ACHN (cell line): ENCODE results near the gene THAP7.
"Not testable (repeated sequence)": the region's sequence is repeated elsewhere in the genome, so short reads cannot be mapped to it uniquely, and the experiment has no call there.

Source experiments
- DNase-seq: peaks from one replicate; pipeline ENCODE4 v3.0.0-alpha.2; 2015
- in situ Hi-C: cut with HindIII; loops from 2 replicates; pipeline ENCODE4 v1.10.0; 2017; ENCODE audit warnings: low sequenced_read_pairs, low pct_ligation_motif_present, low pct_unique_long_range_greater_than_20kb

THAP7 gene

DNA sequence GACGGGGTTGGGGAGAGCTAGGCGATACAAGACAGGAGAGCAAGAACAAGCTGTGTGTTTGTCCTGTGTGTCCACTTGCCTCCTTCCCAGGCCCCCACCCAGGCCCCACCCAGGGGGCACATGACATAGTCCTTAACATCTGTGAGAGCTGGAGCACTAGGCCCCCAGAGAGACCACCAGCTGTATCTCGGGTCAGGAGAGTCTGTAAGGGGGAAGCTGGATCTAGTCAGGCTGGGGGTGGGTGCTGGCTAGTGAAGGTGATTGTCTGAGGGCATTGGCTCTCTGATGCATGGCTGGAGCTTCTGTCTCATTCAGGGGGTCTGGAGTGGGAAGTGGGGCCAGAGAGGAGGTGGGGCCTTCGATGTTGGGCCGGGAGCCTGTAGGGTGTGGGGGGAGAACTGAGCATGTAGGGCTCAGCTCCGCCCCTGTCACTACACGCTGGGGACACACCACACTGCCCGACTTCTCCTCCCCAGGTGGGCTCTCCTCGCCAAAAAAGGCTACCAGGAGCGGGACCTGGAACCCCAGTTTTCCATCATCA lies 13.6 kb upstream of the THAP7 start:
- DNase-seq = no peak
- in situ Hi-C loops = no loop called here

DNA sequence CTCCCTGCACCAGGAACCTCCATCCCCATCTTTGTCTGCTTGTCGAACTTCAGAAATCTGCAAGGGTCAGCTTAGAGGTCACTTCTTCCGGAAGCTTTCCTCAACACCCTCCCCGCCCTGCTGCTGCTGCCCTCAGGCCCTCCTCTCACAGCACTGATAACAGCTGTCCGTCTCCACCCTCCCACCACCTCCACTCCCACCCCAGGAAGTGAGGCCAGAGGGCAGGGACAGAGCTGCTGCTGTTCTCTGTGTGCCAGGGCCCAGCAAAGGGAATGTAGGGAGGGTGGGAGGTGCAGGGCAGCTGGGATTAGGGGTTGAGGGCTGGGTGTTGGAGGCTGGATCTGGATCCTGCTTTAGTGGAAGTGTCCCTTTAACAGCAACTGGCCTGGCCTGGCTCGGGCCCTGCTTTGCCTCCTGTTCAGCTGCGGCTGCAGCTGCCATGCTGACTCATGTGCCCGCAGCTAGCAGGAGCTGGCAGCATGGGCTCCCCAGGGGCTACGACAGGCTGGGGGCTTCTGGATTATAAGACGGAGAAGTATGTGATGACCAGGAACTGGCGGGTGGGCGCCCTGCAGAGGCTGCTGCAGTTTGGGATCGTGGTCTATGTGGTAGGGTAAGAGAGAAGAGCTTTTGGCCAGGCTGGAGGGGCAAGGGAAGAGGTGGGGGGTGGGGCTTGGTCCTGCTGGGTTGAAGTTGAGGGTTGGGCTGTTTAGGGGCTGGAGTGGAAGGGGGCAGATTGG lies 13.0 kb upstream of the THAP7 start, which contains the start of gene P2RX6:
TSS of gene P2RX6 (plus strand) at position 440 of the 740 bp plus-strand sequence. CDS start at position 450, 10 bp downstream.
- in situ Hi-C loops = no loop called here
- peak; percentile 25 for DNase-seq

DNA sequence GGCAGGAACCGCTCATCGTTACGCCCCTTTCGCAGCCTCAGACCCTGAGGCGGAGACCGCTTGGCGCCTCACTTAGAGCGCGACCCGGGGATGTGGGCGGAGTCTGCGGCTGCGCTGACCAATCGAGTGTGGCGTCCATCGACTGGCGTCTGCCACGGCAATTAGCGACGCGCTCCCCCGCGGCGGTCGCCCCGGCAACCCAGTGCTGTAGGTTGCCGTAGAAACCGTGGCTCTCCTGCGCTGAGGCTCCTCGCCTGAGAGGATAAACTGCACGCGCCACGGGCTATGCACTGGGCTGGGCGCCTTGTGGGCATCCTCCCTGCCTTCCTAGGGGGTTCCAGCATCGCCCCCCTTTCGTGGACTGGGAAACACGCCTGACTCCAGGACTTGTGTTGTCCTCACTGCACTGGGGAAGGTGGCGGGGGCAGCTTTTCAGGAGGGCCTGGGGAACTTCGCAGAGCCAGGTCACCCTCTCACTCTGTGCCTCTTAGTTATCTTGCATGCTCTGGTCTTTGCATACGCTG lies 12.3 kb upstream of the THAP7 start:
- DNase-seq = peak; percentile 83
- in situ Hi-C loops = no loop called here

DNA sequence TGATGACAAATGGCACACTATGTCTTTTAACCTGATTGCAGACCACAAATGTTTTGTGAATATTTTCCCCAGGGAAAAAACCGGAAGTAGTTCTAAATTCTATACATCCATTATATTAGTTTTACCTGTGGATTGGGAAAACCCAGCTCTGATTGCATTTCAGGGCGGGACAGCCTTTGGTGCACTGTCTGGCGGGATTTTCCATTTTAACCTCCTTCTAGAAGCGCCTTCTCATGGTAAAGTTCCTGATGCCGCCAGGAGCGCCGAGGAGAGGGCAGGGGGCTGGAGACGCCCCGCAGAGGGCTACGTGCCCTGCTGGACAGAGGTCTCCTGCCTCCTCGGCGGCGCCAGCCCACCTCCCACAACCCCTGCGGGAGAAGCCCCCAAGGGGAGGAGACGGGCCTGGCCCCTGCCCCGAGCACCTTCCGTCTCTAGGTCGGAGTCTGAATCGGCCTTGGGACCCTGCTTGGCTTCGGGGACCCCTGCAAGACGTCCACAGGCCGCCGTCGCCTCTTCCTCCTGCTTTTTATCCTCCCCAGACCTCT lies 11.8 kb upstream of the THAP7 start:
- no peak for DNase-seq
- in situ Hi-C loops = no loop called here

DNA sequence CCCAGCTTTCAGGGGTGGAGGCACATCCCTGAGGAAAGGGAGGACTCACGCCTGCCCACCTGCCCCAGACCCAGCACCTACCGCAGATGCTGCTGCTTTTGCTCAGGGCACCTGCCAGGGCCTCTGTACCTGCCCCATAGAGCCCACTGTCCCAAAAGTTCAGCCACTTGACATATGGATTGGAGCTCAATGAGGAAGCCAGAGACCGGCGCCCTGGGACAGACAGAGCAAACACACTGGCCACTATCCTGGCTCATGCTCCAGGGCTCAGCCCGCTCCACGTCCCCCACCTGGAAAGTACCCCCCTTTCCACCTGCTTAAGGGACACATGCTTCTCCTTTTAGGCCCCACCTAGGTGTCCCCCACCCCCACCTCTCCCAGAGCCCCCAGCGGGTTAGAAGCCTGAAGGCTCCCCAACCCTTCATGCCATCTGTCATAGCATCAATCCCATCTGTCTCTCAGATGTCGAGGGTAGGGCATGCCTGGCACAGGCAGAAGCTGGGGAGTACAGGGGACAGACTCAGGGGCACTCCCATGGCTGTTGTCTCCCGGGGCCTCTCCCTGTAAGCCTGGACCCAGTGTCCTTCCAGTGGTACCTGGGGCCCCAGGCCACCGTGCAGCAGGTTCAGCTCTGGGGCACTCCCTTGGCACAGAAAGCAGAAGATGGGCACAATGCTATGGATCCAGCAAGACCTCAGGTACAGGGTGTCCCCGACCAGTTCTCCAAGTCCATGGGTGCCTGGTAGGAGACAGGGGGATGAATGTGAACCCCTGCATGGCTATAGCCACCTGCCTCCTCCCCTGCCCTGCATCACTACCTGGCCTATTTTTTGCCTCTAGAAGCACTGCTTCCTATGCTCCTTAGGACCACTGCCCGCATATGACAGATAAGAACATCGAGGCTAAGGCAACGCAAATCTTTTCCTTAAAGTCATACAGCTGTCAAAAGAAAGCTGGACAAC lies 10.8 kb upstream of the THAP7 start:
- in situ Hi-C loops = no loop called here

DNA sequence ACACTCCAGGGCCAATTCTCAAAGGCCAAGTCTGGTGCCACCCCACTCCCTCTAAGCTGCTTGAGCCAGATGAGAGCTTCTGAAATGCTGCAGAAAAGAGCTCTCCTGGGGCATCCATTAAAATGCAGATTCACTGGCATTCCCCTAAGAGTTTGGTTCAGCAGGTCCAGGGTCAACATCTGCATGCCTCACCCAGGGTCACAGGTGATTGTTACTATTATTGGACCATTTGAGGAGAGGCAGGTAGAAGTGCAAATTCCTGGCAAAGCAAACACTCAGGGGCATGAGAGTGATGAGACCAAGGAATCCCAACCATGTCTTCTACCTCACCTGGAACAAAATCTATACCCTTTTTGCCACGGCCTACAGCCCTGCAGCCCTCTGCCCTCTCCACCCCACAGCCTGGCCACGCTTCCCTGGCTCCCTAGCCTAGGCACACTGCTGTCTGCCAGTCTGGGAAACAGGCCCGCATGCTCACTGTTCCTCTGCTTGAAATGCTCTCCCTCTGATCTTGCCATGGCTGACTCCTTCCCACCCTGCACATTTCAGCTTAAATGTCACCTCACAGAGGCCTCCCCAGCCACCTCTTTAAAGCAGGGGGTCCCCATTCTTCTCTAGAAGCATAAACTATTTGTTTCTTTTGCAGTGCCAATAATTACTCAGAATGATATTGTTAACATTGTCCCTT lies 8.7 kb upstream of the THAP7 start:
- DNase-seq = no peak
- in situ Hi-C loops = no loop called here

More for the DNA sequence above, 10.8 kb upstream of the THAP7 start:
- DNase-seq = no peak

DNA sequence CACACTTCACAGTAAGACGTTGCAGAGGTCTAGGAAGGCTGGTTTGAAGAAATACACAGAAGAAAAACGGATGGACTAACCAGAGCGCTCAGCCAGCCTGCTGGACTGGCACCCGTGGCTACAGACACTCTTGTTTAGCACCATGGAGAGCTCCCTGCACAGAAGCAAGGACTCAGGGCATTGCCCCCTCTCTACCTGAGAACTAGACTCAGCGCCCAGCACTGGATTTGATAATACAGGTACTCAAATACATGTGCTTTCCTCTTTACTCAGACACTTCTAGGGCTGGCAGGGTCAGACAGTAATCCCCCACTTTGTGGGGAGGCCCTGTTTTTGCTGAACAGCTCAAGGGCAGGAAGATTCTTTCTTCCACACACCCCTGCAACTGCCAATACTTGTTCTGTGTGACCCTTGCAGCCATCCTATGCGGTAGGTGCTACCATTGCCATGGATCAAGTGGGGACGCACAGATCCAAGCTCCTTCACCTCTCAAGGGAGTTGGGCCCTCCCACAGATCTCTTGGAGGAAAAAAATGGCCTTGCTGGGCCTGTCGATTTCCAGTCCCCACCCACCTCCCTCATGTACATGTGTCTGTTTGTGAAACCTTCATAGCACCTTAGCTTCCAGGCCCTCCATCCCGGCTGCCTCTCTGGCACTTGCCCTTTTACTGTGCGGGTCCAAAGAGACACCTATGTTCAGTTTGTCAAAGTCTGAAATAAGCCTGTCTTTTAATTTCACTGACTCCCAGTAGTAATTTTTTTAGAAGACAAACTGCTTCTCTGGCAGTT lies 7.9 kb upstream of the THAP7 start:
- peak; percentile 60 for DNase-seq
- in situ Hi-C loops = no loop called here

DNA sequence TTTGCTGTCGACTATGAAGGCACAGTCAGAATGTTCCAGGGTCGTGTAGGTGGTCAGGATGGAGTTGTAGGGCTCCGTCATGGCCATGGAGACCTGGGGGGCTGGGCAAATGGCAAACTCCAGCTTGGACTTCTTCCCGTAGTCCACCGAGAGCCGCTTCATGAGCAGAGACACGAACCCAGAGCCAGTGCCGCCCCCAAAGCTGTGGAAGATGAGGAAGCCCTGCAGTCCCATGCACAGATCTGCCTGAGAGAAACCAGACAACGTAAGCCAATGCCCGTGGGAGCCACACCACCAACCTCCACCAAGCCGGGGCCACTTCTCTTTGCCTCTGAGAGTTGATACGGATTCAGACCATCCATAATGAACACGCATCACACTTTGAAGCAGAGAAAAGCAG lies 7.3 kb upstream of the THAP7 start:
- DNase-seq, in situ Hi-C loops: not testable (repeated sequence)

DNA sequence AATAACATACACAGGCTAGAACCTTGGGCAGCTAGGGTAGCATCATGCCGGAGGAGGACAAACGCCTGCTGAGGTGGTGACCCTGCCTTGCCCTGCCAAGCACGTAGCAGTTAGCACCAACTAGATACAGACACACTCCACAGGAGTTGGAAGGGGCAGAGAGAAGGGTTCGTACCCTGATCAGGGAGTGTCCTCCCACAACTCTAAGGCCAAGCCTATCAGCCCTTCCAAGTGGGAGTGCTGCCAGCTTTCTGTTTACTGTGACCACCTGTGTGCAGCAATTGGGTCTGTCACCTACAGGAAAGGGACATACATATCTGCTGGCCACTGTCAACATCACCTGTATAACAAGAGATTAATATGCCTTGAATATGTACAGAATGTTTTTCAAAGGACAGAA lies 1.9 kb upstream of the THAP7 start:
- in situ Hi-C loops = no loop called here

DNA sequence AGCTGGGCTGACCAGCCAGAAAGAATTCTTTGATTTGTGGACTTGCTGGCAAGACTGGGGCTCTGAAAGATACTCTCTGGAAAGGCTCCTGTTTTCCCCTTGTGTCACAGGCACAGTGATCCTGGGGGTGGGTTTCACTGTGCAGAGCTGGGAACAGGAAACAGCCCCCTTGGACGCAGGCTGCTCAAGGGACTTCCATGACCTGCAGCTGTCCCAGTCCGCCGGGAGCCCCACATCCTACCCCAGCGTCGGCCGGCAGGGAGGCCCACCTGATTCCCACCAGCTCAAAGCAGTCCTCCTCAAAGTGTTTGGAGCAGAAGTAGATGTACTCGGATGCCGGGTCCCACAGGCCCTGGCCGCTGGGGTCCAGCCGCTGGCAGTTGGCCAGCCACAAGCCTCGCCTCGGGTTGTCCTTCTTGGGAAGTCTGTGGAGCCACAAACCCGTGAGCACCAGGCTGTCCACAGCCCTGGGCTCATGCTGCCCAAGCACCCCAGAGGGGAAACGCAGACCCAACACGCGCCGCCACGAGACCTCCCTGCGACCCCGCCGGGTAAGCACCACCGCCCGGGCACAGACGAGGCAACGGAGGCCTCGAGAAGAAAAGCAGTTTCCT lies 824 bp downstream of the THAP7 start:
- DNase-seq = no peak
- in situ Hi-C loops = no loop called here

More for the DNA sequence above, 1.9 kb upstream of the THAP7 start:
- no peak for DNase-seq

DNA sequence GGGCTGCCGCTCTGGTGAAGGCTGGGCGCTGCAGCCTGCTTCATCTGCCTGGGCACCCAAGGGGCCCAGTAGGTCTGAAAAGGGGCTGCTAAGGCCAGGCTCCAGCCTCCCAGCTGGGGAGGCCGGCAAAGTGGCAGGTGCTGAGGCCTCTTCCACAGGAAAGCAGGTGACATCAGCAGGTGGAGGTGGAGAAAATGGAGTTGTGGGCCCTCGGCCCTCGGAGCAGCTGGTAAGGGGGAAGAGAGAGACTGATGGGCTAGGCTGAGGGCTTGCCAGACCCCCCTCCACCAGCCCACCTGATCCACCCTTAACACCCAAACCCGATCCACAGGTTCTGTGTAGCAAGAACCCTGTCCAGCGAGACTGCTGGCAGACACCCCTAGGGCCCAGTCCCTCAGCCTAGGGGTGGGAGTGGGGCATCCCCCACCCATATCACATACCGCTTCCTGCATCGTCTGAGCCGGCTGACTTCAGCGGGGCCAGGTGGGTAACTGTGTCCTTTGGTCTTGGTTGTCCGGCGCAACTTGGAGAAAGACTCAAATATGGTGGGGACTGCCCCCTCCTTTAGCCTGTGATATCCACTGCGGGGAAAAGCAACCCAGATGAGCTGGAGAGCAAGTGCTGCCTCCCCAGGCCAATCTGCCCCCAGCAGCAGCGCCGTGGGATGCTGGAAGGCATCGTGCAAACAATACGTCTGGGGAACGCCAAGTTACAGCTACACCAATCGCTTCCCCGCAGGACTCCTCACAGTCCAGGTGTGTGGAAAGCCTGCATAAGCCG lies 1.5 kb downstream of the THAP7 start:
- no peak for DNase-seq
- in situ Hi-C loops = no loop called here

DNA sequence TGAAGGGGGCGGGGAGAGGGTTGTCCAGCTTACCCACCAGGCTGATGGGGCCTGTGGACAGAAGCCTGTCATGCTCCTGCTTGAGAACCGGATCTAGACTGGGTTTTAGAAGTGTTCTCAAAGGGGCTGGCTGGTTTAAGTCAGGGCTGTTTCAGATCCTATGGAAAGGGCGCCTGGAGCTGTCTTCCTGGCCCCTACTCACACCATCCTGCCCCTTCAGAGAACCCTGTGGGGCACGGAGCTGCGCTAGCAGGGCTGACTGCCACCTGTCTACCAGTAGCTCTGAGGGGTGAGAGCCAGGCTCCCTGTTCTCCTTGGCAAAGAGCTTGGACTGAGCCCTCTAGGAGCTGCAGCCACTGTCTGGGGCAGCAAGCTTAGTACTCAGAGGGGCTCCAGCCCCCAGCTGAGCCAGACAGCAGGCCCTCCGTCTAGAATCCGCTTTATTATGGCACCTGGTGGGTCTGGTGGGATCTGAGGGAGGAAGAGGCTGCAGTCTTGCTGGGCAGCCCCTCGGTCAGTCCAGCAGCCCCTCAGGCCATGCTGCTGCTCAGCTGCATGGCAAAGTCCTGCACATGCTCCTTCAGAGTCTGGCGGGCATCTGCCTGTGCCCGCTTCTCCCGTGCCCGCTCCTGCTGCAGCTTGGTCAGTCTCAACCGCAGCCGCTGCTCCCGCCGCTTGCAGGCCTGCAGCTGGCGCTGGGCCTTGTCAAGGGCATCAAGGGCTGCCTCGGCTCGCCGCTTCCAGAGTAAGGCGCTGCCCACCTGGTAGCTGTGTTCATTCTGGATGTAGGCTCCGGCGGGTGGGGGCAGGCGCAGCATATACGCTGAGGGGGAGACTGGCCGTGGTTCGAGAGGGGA lies 2.3 kb downstream of the THAP7 start:
- in situ Hi-C loops = no loop called here

DNA sequence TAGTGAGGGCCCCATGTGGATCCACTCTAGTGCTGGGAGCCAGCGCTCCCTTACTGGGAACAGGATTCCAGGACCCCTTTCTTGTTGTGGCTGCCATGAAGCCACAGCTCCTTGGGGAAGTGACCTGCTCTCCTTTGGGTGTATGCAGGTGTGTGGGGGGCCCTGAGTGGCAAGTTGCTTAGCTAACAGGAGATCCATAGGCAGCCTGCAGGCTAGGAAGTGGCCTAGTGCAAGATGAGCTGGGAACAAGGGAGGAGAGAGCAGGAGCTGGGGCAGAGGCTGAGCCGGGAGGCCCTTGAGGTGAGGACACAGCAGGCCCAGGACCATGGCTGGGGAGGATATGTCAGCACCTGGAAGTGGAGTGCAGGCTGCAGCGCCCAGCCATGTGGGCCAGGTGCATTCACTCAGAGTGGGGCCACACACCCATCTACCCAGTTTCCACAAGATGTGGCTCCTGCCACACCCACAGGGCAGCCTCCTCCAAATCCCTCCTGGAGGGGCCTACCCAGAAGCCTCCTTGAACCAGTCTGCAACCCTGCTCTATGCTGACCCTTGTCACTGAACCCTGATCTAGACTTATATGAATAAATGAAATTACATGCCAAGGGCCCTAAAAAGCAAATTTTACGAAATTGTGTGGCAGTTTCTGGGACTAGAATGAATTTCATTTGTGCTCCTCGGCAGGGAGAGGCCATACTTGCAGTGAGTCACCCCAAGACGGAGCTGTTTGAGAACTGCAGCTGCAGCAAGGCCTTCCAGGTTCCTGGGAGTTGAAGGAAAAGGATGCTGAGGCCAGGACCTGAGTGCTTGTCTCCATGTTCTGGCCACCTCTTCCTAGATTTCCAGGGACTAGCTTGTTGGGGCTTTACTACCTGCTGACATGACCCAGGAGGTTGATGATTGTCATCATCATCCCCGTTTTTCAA lies 3.2 kb downstream of the THAP7 start:
- in situ Hi-C loops = no loop called here
- no peak for DNase-seq

More for the DNA sequence above, 2.3 kb downstream of the THAP7 start:
- DNase-seq = no peak

DNA sequence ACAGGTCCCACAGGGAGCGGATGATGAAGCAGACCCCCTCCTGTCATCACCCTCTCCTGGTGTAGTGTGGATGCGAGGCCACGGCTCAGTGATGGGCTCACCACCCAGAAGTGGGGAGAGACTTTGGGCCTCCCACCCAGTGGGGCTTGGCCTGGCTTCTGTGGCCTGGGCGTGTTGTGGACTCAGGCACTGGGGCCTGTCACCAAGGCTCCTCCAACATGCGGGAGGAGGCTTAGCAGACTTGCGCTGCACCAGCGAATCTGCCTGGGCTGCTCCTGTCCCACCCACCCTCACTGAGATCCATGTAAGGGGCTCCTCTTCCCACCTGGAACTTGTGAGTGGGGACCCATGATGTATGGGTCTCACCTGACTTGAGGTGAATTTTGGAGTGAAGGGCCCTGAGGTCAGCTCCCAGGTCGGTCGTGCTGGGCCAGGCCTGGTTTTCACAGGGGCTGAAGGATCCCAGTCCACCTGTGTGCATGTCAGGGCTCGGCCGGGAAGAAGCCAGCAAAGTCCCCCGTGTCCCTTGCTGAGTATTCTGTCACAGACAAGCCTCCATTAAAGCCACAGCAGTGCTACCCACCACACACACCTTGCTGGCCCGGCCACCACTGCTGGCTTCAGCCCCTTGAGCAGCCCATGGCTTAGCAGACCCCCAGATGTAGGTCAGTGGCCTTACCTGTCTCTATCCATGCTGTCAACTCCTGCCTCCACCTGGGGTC lies 4.2 kb downstream of the THAP7 start:
- in situ Hi-C loops = no loop called here
- DNase-seq = no peak
